IPS-20b (cell line): Measurements from ENCODE around the gene ROBO3.

ENCODE experiments used
- H3K27ac ChIP-seq: one replicate; pipeline ENCODE4 v1.5.1; 2013; ENCODE audit warnings: low read length
- H3K27me3 ChIP-seq: 2 replicates; pipeline ENCODE4 v1.6.1; 2013; ENCODE audit warnings: mild to moderate bottlenecking, low read length, inconsistent platforms; ENCODE audit not compliant: insufficient read depth
- H3K36me3 ChIP-seq: 2 replicates; pipeline ENCODE4 v1.6.1; 2013; ENCODE audit warnings: low read depth, mild to moderate bottlenecking, inconsistent platforms, low read length, moderate library complexity; ENCODE audit not compliant: insufficient read depth
- H3K4me1 ChIP-seq: 2 replicates; pipeline ENCODE4 v1.6.1; 2013; ENCODE audit warnings: mild to moderate bottlenecking, control low read depth, inconsistent platforms, low read length, moderate library complexity; ENCODE audit not compliant: insufficient read depth
- H3K4me3 ChIP-seq: 2 replicates; pipeline ENCODE4 v1.5.1; 2013; ENCODE audit warnings: mild to moderate bottlenecking, low read length, inconsistent platforms
- H3K9ac ChIP-seq: 2 replicates; pipeline ENCODE4 v1.6.1; 2013; ENCODE audit warnings: low read depth, mild to moderate bottlenecking, inconsistent platforms, low read length, moderate library complexity
- H3K9me3 ChIP-seq: 2 replicates; pipeline ENCODE4 v1.6.1; 2013; ENCODE audit warnings: mild to moderate bottlenecking, low read depth, low read length, inconsistent platforms; ENCODE audit not compliant: insufficient read depth

The ROBO3 gene

DNA sequence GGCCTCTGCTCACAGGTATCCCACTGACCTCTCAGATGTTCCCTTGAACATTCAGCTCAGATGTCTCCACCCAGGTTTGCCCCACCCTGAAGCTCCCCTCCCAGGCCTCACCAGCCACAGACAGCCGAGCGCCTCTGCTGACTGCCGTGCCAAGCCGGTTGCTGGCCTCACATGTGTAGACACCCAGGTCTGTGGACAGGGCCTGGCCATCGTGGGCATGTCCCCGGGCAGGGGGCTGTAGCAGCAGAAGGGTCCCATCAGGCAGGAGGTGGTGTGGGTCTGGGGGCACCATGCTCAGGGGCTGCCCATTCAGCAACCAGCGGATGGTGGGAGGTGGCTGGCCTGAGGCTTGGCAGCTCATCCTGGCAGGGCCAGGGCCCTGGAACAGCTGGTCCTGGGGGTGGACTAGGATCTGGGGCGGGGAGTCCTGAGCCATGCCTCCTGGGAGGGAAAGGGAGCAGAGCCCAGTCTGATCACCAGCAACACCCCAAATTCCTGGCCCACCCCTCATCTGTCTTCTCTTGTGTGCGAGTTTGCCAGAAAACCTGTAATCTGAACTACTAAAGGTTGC is 31.7 kb downstream of the ROBO3 start:
- Histone ChIP-seq H3K9ac (no peak overlapping the region), H3K4me1 (peaks cover 8% of the 10 kb centered on the region), H3K27ac (no peak overlapping the region), H3K4me3 (no peak overlapping the region), H3K27me3 (peaks cover 27% of the 10 kb centered on the region), H3K36me3 (no peaks in the 10 kb centered on the region), H3K9me3 (no peaks in the 10 kb centered on the region)

DNA sequence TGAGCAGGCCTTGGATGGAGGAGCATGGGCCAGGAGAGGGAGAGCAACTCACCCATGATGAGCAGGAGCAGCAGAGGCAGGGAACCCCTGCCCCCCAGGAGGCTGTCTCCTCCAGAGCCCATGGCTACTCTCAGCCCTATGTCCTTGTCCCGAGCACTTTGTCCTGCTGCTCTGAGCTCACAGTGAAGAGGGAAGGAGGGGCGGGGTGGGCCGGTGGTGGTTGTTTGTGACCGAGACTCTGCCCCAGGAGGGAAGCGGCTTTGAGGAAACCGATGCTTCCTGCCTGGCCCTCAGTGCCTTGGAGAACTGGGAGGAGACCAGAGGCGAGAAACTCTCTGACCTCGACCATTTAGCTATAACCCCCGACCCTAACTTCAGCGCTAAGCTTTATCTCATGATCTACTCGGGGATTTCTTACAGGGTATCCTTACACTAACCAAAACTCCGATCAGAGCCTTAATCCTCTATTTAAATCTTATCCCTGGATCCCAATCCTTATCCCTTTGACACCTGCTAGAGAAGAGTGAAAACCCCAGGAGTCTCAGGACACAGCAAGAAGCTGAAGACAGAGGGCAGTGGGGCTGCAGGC is 32.5 kb downstream of the ROBO3 start, which contains the start of gene ROBO4:
ROBO4 (minus strand) TSS at position 192 of the 589 bp plus-strand sequence; CDS start at position 122, 70 bp downstream.
- no peak within 1 kb of the TSS for H3K9ac ChIP-seq
- no peaks in the 10 kb centered on the region for H3K36me3 ChIP-seq
- peaks cover 8% of the 10 kb centered on the region for H3K4me1 ChIP-seq
- H3K9me3 ChIP-seq, result no peaks in the 10 kb centered on the region
- no peak within 1 kb of the TSS for H3K4me3 ChIP-seq
- H3K27ac ChIP-seq, result no peak within 1 kb of the TSS
- peaks cover 27% of the 10 kb centered on the region for H3K27me3 ChIP-seq

DNA sequence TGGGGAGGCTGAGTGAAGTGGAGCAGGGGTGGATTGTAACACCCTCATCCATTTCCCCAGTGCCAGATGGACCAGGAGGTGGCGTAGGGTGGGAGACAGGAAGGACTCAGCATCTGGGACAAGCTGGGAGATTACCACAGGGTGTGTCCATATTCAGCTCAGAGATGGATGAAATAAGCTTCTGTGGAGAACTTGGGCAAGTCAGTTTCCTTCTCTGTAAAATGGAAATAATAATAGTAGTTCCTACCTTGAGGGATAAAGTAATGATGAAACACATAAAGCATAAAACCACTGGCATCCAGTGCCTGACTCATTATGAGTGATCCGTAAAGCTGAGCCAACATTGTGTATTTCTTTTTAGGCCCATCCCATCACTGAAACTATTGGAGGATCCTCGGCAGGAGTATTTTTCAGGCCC is 33.0 kb downstream of the ROBO3 start:
- peaks cover 22% of the 10 kb centered on the region for H3K27me3 ChIP-seq
- no peak overlapping the region for H3K4me3 ChIP-seq
- H3K9me3 ChIP-seq, result no peaks in the 10 kb centered on the region
- no peaks in the 10 kb centered on the region for H3K36me3 ChIP-seq
- H3K4me1 ChIP-seq, result peaks cover 8% of the 10 kb centered on the region
- no peak overlapping the region for H3K27ac ChIP-seq
- no peak overlapping the region for H3K9ac ChIP-seq

DNA sequence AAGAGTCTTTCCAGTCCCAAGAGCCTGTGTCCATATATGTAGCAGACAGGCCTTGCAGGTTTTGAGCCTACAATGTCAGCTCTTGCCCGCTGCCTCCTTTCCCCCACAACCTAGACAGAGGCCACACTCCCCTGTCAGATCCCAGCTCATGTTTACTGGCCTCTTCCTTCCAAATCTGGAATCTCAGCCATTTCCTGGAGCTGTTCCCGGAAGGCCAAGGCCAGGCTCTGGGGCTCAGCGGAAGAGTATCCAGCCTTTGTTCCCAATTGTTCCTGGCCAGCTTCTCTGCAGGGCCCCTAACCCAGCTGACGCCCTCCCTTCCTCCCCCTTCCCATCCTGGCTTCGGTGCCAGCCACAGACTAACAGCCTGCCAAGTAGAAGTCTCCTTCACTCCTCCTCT is 33.5 kb downstream of the ROBO3 start:
- Histone ChIP-seq H3K4me3 (no peak overlapping the region), H3K27me3 (peaks cover 21% of the 10 kb centered on the region), H3K9ac (no peak overlapping the region), H3K9me3 (no peaks in the 10 kb centered on the region), H3K36me3 (no peaks in the 10 kb centered on the region), H3K4me1 (peaks cover 8% of the 10 kb centered on the region), H3K27ac (no peak overlapping the region)

DNA sequence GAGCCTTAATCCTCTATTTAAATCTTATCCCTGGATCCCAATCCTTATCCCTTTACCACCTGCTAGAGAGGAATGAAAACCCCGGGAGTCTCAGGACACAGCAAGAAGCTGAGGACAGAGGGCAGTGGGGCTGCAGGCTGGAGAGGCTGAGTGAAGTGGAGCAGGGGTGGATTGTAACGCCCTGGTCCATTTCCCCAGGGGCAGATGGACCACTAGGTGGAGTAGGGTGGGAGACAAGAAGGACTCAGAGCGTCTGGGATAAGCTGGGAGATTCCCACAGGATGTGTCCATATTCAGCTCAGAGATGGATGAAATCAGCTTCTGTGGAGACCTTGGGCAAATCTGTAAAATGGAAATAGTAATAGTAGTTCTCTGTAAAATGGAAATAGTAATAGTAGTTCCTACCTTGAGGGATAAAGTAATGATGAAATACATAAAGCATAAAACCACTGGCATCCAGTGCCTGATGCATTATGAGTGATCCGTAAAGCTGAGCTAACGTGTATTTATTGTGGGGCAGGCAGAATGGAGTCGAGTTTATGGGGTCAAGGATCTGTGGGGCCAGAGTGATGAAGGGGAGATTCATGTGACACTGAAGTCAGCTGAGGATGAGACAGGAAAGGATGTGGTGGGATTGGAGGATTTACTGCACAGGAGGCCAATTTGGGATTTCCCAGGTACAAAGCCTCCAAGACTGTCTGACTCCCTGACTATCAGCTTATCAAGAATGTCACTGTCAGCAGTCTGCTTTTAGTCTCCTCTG is 34.3 kb downstream of the ROBO3 start:
- H3K9ac ChIP-seq, result no peak overlapping the region
- no peaks in the 10 kb centered on the region for H3K9me3 ChIP-seq
- H3K4me1 ChIP-seq, result peaks cover 8% of the 10 kb centered on the region
- H3K4me3 ChIP-seq, result no peak overlapping the region
- no peak overlapping the region for H3K27ac ChIP-seq
- H3K36me3 ChIP-seq, result no peaks in the 10 kb centered on the region
- peaks cover 21% of the 10 kb centered on the region for H3K27me3 ChIP-seq

DNA sequence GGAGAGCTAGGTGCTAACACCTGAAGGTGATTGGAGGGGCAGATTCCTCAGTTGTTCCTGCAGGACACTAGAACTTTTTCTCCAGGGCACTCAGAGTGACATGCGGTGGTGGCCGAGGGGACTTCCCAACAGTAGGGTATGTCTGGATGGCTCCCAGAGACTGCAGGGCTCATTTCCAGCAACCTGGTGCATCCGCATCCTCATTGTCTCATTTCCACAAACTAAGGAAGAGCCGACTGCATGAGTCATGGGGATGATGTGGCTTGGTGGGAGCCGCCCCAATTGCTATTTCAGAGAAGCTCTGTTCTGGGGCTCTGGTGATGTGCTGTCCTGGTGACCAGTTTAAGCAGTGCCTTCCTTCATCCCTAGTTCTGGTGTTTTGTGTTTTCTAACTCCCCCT is 35.2 kb downstream of the ROBO3 start:
- no peaks in the 10 kb centered on the region for H3K36me3 ChIP-seq
- H3K9ac ChIP-seq, result no peak overlapping the region
- no peaks in the 10 kb centered on the region; the same call in 1 of the 2 replicates for H3K9me3 ChIP-seq
- peaks cover 8% of the 10 kb centered on the region for H3K4me1 ChIP-seq
- no peak overlapping the region for H3K27ac ChIP-seq
- no peak overlapping the region for H3K4me3 ChIP-seq
- H3K27me3 ChIP-seq, result peaks cover 21% of the 10 kb centered on the region

- H3K9me3 ChIP-seq, result no peaks in the 10 kb centered on the region; the same call in 1 of the 2 replicates
- peaks cover 8% of the 10 kb centered on the region for H3K4me1 ChIP-seq
- no peaks in the 10 kb centered on the region for H3K36me3 ChIP-seq
- H3K4me3 ChIP-seq, result no peak overlapping the region
- no peak overlapping the region for H3K27ac ChIP-seq
- peaks cover 21% of the 10 kb centered on the region for H3K27me3 ChIP-seq
- no peak overlapping the region for H3K9ac ChIP-seq
Measured at GRCh38 chr11:124902616-124903015, 37.4 kb downstream of the ROBO3 start.

DNA sequence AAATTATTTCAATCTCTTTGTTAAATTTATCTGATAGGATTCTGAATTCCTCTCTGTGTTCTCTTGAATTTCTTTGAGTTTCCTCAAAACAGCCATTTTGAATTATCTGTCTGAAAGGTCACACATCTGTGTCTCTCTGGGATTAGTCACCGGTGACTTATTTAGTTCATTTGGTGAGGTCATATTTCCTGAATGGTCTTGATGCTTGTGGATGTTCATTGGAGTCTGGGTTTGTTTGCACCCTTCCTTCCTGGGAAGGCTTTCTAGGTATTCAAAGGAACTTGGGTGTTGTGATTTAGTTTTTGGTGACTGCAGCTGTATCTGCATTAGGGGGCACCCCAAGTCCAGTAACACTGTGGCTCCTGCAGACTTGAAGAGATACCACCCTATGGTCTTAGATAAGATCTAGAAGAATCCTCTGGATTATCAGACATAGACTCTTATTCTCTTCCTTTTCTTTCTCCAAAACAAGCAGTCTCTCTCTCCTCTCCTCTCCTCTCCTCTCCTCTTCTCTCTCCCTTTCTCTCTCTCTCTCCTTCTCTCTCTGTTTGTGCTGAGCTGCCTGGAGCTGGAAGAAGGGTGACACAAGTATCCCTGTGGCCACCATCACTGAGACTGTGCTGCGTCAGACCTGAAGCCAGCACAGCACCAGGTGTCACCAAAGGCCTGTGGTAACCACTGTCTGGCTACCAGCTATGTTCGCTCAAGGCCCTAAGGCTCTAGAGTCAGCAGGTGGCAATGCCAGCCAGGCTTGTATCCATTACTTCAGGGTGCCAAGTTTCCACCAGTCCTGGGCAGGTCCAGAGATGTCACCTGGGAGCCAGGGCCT is 50.5 kb downstream of the ROBO3 start:
- Histone ChIP-seq H3K36me3 (no peaks in the 10 kb centered on the region), H3K9ac (no peak overlapping the region)

GRCh38 chr11:124916370-124916710 is 51.1 kb downstream of the ROBO3 start:
- H3K9ac ChIP-seq, result no peak overlapping the region
- H3K9me3 ChIP-seq, result 0 out of 2 replicates have a peak, but pooled peaks cover 5% of the 10 kb centered on the region
- H3K27me3 ChIP-seq, result peaks cover 43% of the 10 kb centered on the region
- H3K27ac ChIP-seq, result no peak overlapping the region
- no peaks in the 10 kb centered on the region for H3K36me3 ChIP-seq
- no peak overlapping the region for H3K4me3 ChIP-seq
- no peaks in the 10 kb centered on the region for H3K4me1 ChIP-seq

More for the DNA sequence above, 50.5 kb downstream of the ROBO3 start:
- H3K4me3 ChIP-seq, result no peak overlapping the region
- peaks cover 37% of the 10 kb centered on the region for H3K27me3 ChIP-seq
- H3K9me3 ChIP-seq, result 0 out of 2 replicates have a peak, but pooled peaks cover 6% of the 10 kb centered on the region
- H3K27ac ChIP-seq, result no peak overlapping the region
- H3K4me1 ChIP-seq, result no peaks in the 10 kb centered on the region

- no peaks in the 10 kb centered on the region for H3K4me1 ChIP-seq
- no peaks in the 10 kb centered on the region for H3K9me3 ChIP-seq
- peaks cover 51% of the 10 kb centered on the region for H3K27me3 ChIP-seq
- no peak overlapping the region for H3K9ac ChIP-seq
- H3K36me3 ChIP-seq, result no peaks in the 10 kb centered on the region
- H3K4me3 ChIP-seq, result no peak overlapping the region
- H3K27ac ChIP-seq, result no peak overlapping the region
Measured at GRCh38 chr11:124917115-124917637, 51.9 kb downstream of the ROBO3 start.

GRCh38 chr11:124918950-124919349 is 53.7 kb downstream of the ROBO3 start, which contains the start of gene HEPN1:
Gene HEPN1 (plus strand): TSS chr11:124919250.
- Histone ChIP-seq H3K9ac (no peak within 1 kb of the TSS), H3K4me1 (no peaks in the 10 kb centered on the region), H3K36me3 (no peaks in the 10 kb centered on the region), H3K4me3 (no peak within 1 kb of the TSS), H3K27ac (no peak within 1 kb of the TSS), H3K27me3 (peaks cover 69% of the 10 kb centered on the region), H3K9me3 (no peaks in the 10 kb centered on the region)
